H1 (cell line): ENCODE measurements around the gene PREX1. TPM values are rescaled to one million over a fixed set of nuclear protein-coding genes. Genes with fewer than 3 reads are reported as not detected.
"Not testable (repeated sequence)": the region's sequence is repeated elsewhere in the genome, so short reads cannot be mapped to it uniquely, and the experiment has no call there.

Source experiments
- CTCF ChIA-PET: fragments of 300-600 bp; sonication (Branson Sonifier 250); formaldehyde crosslinking; loops from one replicate; lab custom pipeline; 2021; ENCODE audit not compliant: partially characterized antibody; lab: Charles Lee
- POLR2A ChIA-PET: fragments of 300-600 bp; sonication (Branson Sonifier 250); formaldehyde crosslinking; loops from one replicate; lab custom pipeline; 2021; ENCODE audit warnings: inconsistent platforms; ENCODE audit not compliant: partially characterized antibody; lab: Charles Lee
- DNase-seq, 2 experiments: peaks; one replicate each; pipeline versions ENCODE4 v3.0.0 to v3.0.0-alpha.2; 2010 to 2022; ENCODE audit warnings: low spot score in 2 of 2, low read depth in 1 of 2, mixed read lengths in 1 of 2
- FAIRE-seq: peaks from 2 replicates; lab custom pipeline; 2011; peaks lifted over from hg19 to GRCh38; lab: Jason Lieb, UNC
- H2AFZ ChIP-seq: 2 replicates; pipeline ENCODE4 v1.8.1; 2012; ENCODE audit warnings: low read length, inconsistent platforms
- H2AK5ac ChIP-seq: 2 replicates; pipeline ENCODE4 v1.6.1; 2013; ENCODE audit warnings: low read depth, low read length
- H2BK120ac ChIP-seq: replicated peaks from 2 replicates; pipeline ENCODE3; 2013; ENCODE audit warnings: low read depth, low read length, inconsistent platforms
- H2BK12ac ChIP-seq: 2 replicates; pipeline ENCODE4 v1.6.1; 2013; ENCODE audit warnings: low read depth, low read length
- H2BK15ac ChIP-seq: 2 replicates; pipeline ENCODE4 v1.6.1; 2013; ENCODE audit warnings: low read length
- H2BK20ac ChIP-seq: 2 replicates; pipeline ENCODE4 v1.6.1; 2013; ENCODE audit warnings: low read length
- H2BK5ac ChIP-seq: 2 replicates; pipeline ENCODE4 v1.6.1; 2013; ENCODE audit warnings: low read depth, low read length
- H3K14ac ChIP-seq: 2 replicates; pipeline ENCODE4 v1.6.1; 2013; ENCODE audit warnings: inconsistent platforms; ENCODE audit not compliant: insufficient read length
- H3K18ac ChIP-seq: 2 replicates; pipeline ENCODE4 v1.6.1; 2013; ENCODE audit warnings: low read length; ENCODE audit errors: extremely low read depth
- H3K23ac ChIP-seq: 2 replicates; pipeline ENCODE4 v1.6.1; 2013; ENCODE audit warnings: inconsistent platforms; ENCODE audit not compliant: insufficient read length
- H3K23me2 ChIP-seq: 2 replicates; pipeline ENCODE4 v1.6.1; 2013; ENCODE audit warnings: low read depth, low read length
- H3K27ac ChIP-seq: 2 replicates; pipeline ENCODE4 v1.6.1; 2011; ENCODE audit warnings: low read depth, low read length, inconsistent platforms
- H3K27me3 ChIP-seq, 4 experiments: replicated peaks in 1 of 4; 1 replicate in 1 of 4; 2 replicates in 3 of 4; pipeline versions ENCODE4 v1.6.1 to v1.8.1; 2011 to 2013; ENCODE audit warnings: low read length in 3 of 4, mild to moderate bottlenecking in 3 of 4, inconsistent platforms in 2 of 4, mixed read lengths in 2 of 4, moderate library complexity in 1 of 4; ENCODE audit not compliant: control insufficient read depth in 3 of 4, insufficient read depth in 3 of 4; ENCODE audit errors: extremely low read depth in 1 of 4
- H3K36me3 ChIP-seq, 4 experiments: 2 replicates each; pipeline versions ENCODE4 v1.6.1 to v1.8.1; 2011 to 2013; ENCODE audit warnings: mild to moderate bottlenecking in 4 of 4, low read length in 3 of 4, moderate library complexity in 2 of 4, control low read depth in 1 of 4, inconsistent platforms in 1 of 4; ENCODE audit not compliant: insufficient read depth in 4 of 4, control insufficient read depth in 2 of 4
- H3K4ac ChIP-seq: replicated peaks from 2 replicates; pipeline ENCODE3; 2013; ENCODE audit warnings: low read length, low read depth, mixed read lengths, inconsistent platforms; ENCODE audit not compliant: insufficient read length
- H3K4me1 ChIP-seq, 4 experiments: replicated peaks in 1 of 4; 1 replicate in 1 of 4; 2 replicates in 3 of 4; pipeline versions ENCODE4 v1.6.1 to v1.8.1; 2011 to 2013; ENCODE audit warnings: low read length in 3 of 4, inconsistent platforms in 2 of 4, mixed read lengths in 1 of 4; ENCODE audit not compliant: insufficient read depth in 4 of 4, control insufficient read depth in 3 of 4
- H3K4me2 ChIP-seq, 2 experiments: 2 replicates each; pipeline versions ENCODE4 v1.6.1 to v1.8.1; 2011 to 2013; ENCODE audit warnings: low read depth in 2 of 2, low read length in 2 of 2, control low read depth in 1 of 2, inconsistent platforms in 1 of 2, mild to moderate bottlenecking in 1 of 2; ENCODE audit not compliant: insufficient read depth in 1 of 2
- H3K4me3 ChIP-seq, 4 experiments: fragments of 200-600, 300-600 bp in 1 of 4; sonication (generic), shearing (Covaris generic), sonication (Bioruptor Twin) in 1 of 4; 2 replicates each; pipeline versions ENCODE4 v1.5.1 to v1.8.1; 2011 to 2016; ENCODE audit warnings: low read length in 4 of 4, low read depth in 3 of 4, control low read depth in 2 of 4, inconsistent platforms in 2 of 4, mild to moderate bottlenecking in 2 of 4, mixed read lengths in 1 of 4, moderate library complexity in 1 of 4; ENCODE audit not compliant: insufficient read depth in 2 of 4; ENCODE audit errors: extremely low read depth in 1 of 4
- H3K56ac ChIP-seq: replicated peaks from 2 replicates; pipeline ENCODE3; 2013; ENCODE audit warnings: low read depth, mild to moderate bottlenecking, mixed read lengths, low read length, inconsistent platforms; ENCODE audit not compliant: insufficient read length
- H3K79me1 ChIP-seq: 2 replicates; pipeline ENCODE4 v1.6.1; 2013; ENCODE audit warnings: low read depth, low read length, control low read depth
- H3K79me2 ChIP-seq, 2 experiments: 2 replicates each; pipeline versions ENCODE4 v1.6.1 to v1.8.1; 2012 to 2013; ENCODE audit warnings: low read length in 2 of 2, mild to moderate bottlenecking in 2 of 2, inconsistent platforms in 1 of 2; ENCODE audit not compliant: insufficient read depth in 2 of 2, control insufficient read depth in 1 of 2
- H3K9ac ChIP-seq, 4 experiments: replicated peaks in 1 of 4; 1 replicate in 1 of 4; 2 replicates in 3 of 4; pipeline versions ENCODE4 v1.6.1 to v1.8.1; 2011 to 2013; ENCODE audit warnings: low read depth in 3 of 4, low read length in 3 of 4, control low read depth in 2 of 4, mild to moderate bottlenecking in 2 of 4, moderate library complexity in 2 of 4, inconsistent platforms in 1 of 4; ENCODE audit errors: extremely low read depth in 1 of 4
- H3K9me3 ChIP-seq, 2 experiments: 2 replicates each; pipeline versions ENCODE4 v1.6.1 to v1.8.1; 2012 to 2013; ENCODE audit warnings: mild to moderate bottlenecking in 2 of 2, moderate library complexity in 2 of 2, control low read depth in 1 of 2, inconsistent platforms in 1 of 2, low read depth in 1 of 2, low read length in 1 of 2, mixed read lengths in 1 of 2; ENCODE audit not compliant: insufficient read depth in 2 of 2
- H4K20me1 ChIP-seq, 2 experiments: replicated peaks in 1 of 2; 2 replicates each; pipeline versions ENCODE3 to v1.8.1; 2011 to 2013; ENCODE audit warnings: inconsistent platforms in 2 of 2, low read length in 2 of 2, mild to moderate bottlenecking in 1 of 2; ENCODE audit not compliant: insufficient read depth in 2 of 2, control insufficient read depth in 1 of 2
- H4K5ac ChIP-seq: 2 replicates; pipeline ENCODE4 v1.6.1; 2013; ENCODE audit warnings: low read length, low read depth, mixed read lengths, inconsistent platforms; ENCODE audit not compliant: insufficient read length
- H4K8ac ChIP-seq: 2 replicates; pipeline ENCODE4 v1.8.0; 2013; ENCODE audit warnings: mild to moderate bottlenecking, moderate library complexity, low read length, inconsistent platforms; ENCODE audit not compliant: insufficient read depth; ENCODE audit errors: extremely low read depth
- H4K91ac ChIP-seq: replicated peaks from 2 replicates; pipeline ENCODE3; 2013; ENCODE audit warnings: low read length, mixed read lengths, inconsistent platforms; ENCODE audit not compliant: insufficient read length
- WGBS, 2 experiments: shearing (Covaris generic) in 1 of 2; methylation state at CpG; one replicate each; pipeline versions ENCODE4 v1.1.6 to v1.1.7; 2013 to 2015; ENCODE audit warnings: low lambda C conversion rate in 2 of 2, mixed read lengths in 2 of 2, inconsistent platforms in 1 of 2, low coverage in 1 of 2, missing lambda C conversion rate in 1 of 2; ENCODE audit not compliant: insufficient replicate concordance in 2 of 2, insufficient coverage in 1 of 2, insufficient read length in 1 of 2; ENCODE audit errors: extremely low coverage in 1 of 2, missing lambda C conversion rate in 1 of 2; 5-methylcytosine and 5-hydroxymethylcytosine counted together
- polyA plus RNA-seq, 7 experiments: library from polyadenylated mRNA; depleted of rRNA in 3 of 7; stranded (reverse) in 5 of 7; unstranded in 2 of 7; fragments of >200 nt in 5 of 7; fragments of 200-250 nt in 2 of 7; gene quantifications; 1 replicate in 5 of 7; 2 replicates in 1 of 7; 4 replicates in 1 of 7; pipeline versions ENCODE4 v1.2.1 to v1.2.3, GENCODE V29; 2011 to 2013; ENCODE audit warnings: missing spikeins in 2 of 7, mixed read lengths in 2 of 7
- total RNA-seq: library from RNA; stranded (reverse); fragmentation: NEBNext Ultra II Directional; extraction: Animal tissue kit (Norgen Biotek cat#: 25700); gene quantifications from 2 replicates; pipeline ENCODE4 v1.2.1, GENCODE V29; 2021

Gene PREX1
- total and polyA plus RNA-seq, 2 of the 8 experiments (the other 6 are each of a cell fraction or from before 2014, with no cell fraction given) = 10.7 to 12.8 TPM

- H2BK15ac ChIP-seq, DNase-seq, H2BK20ac ChIP-seq, H4K91ac ChIP-seq, H2AFZ ChIP-seq, H2BK5ac ChIP-seq, POLR2A ChIA-PET, H4K8ac ChIP-seq, H3K23me2 ChIP-seq, H2AK5ac ChIP-seq, H3K27me3 ChIP-seq, H3K4ac ChIP-seq, H3K79me1 ChIP-seq, H3K23ac ChIP-seq, H3K18ac ChIP-seq, FAIRE-seq, H3K79me2 ChIP-seq, H3K56ac ChIP-seq, H4K20me1 ChIP-seq, H4K5ac ChIP-seq, H3K4me3 ChIP-seq, H3K4me2 ChIP-seq, H3K27ac ChIP-seq, H3K36me3 ChIP-seq, H3K14ac ChIP-seq, H2BK12ac ChIP-seq, H3K9ac ChIP-seq, H2BK120ac ChIP-seq, H3K9me3 ChIP-seq: not testable (repeated sequence)
- H3K4me1 ChIP-seq = peaks cover 11 to 21% (median 16%) of the 10 kb centered on the region in 4 experiments
- CTCF ChIA-PET = interaction anchor here (1.0 to 1.7 kb wide), 2 partner anchors 99 to 101 kb away, joined by 3 to 4 read pairs; no protein-coding TSS in a partner anchor
- WGBS, 2 experiments = 92% methylated on average over 6 of the region's 6 CpGs; no CpG with 5 or more reads in 1 of the 2 experiments
Measured at GRCh38 chr20:48756774-48757173, 71.0 kb downstream of the PREX1 start.
